ENCODE measurements around the gene TMEM108.
A peak's percentile ranks its signal among the peaks of the same experiment; 100 is the strongest.

Gene TMEM108

GRCh38 chr3:133206921-133207320 is 168.7 kb downstream of the TMEM108 start:
- TF ChIP-seq CTCF (IDR thresholded peaks at IDR 0.05; ENCODE audit: insufficient read depth, low read depth, low read length, missing control alignments) = no peak
- DNase-seq (ENCODE audit: low read depth) = no peak
- H3K4me3 ChIP-seq (ENCODE audit: low read depth, low read length) = no peak overlapping the region

GRCh38 chr3:133208184-133208583 is 170.0 kb downstream of the TMEM108 start:
- no peak for DNase-seq (ENCODE audit: low read depth)
- H3K4me3 ChIP-seq (ENCODE audit: low read depth, low read length) = no peak overlapping the region
- no peak for TF ChIP-seq CTCF (IDR thresholded peaks at IDR 0.05; ENCODE audit: insufficient read depth, low read depth, low read length, missing control alignments)

GRCh38 chr3:133209871-133210550 is 171.8 kb downstream of the TMEM108 start:
- no peak overlapping the region for H3K4me3 ChIP-seq (ENCODE audit: low read depth, low read length)
- peak; percentile 11 for DNase-seq (ENCODE audit: low read depth)
- no peak for TF ChIP-seq CTCF (IDR thresholded peaks at IDR 0.05; ENCODE audit: insufficient read depth, low read depth, low read length, missing control alignments)

- no peak for DNase-seq (ENCODE audit: low read depth)
- no peak overlapping the region for H3K4me3 ChIP-seq (ENCODE audit: low read depth, low read length)
- TF ChIP-seq CTCF (IDR thresholded peaks at IDR 0.05; ENCODE audit: insufficient read depth, low read depth, low read length, missing control alignments) = no peak
Measured at GRCh38 chr3:133210656-133211055, 172.5 kb downstream of the TMEM108 start.

- DNase-seq (ENCODE audit: low read depth) = peak; percentile 84
- H3K4me3 ChIP-seq (ENCODE audit: low read depth, low read length) = no peak overlapping the region
- no peak for TF ChIP-seq CTCF (IDR thresholded peaks at IDR 0.05; ENCODE audit: insufficient read depth, low read depth, low read length, missing control alignments)
Measured at GRCh38 chr3:133211449-133211848, 173.3 kb downstream of the TMEM108 start.

GRCh38 chr3:133211856-133212255 is 173.7 kb downstream of the TMEM108 start:
- no peak for DNase-seq (ENCODE audit: low read depth)
- no peak overlapping the region for H3K4me3 ChIP-seq (ENCODE audit: low read depth, low read length)

More at GRCh38 chr3:133211856-133212255, 173.7 kb downstream of the TMEM108 start:
- TF ChIP-seq CTCF (IDR thresholded peaks at IDR 0.05; ENCODE audit: insufficient read depth, low read depth, low read length, missing control alignments) = no peak
